Measurements from ENCODE around the gene KIAA0825.

KIAA0825 gene

DNA sequence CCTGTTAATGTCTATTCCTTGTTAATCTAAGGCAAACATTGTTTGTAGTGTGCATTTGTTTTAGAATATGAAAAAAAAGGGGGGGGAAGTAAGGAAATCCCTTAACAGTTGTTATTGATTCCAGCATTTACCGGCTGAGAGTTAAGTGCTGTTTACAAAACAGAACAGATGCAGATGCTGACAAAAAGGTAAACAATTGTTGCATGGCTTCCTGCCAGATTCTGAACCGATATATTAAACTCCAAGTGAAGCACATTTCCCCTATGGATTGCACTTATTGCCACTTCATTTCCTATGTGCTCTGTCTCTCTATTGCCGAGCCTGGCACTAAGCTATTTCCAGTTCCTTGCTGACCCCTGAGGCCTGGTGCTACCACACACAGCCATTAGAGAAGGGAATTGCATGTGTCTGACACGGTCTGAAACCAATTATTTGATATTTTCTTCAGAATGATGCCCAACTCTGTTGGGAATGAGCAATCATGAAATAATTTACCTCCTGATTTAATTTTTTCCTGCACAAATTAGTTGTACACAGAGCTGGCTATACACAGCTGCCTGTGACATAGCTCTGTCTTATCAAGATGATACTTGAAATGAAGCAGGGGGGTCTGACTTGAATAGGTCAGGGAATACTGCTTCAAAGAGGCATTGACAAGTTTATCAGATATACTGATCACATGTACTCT, 109.8 kb downstream of the KIAA0825 start:
- no peak for DNase-seq (ENCODE audit: low spot score)

DNA sequence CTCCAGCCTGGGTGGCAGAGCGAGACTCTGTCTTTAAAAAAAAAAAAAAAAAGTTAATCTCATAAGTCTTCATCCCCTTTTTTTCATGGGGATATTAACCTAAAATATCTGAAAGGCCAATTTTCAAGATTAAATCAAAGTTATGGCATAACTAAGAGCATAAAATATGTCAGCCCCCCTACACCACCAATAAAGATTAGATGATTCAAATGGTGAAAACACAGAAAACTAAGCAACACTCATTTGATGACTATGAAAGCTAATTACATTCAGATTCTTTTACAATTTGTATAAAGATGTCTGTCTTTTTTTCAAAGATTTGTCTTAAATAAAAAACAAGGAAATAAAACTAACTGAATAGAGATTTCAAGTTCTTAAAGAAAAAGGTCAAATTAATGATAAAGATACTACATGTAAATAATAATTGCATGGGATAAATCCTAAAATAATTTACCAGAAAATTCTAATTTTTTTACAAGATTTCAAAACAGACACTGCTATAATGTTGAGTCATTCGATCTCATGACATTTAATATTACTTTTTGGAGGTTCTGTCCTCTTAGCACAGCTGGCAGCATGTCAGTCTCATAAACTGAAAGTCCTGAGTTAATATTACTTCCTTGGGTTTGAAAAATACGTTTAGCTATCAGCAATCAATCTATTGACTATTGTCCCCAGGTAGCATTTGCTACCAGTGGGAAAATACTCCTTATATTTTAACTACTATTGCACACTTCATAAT, 112.9 kb downstream of the KIAA0825 start:
- no peak for DNase-seq (ENCODE audit: low spot score)

DNA sequence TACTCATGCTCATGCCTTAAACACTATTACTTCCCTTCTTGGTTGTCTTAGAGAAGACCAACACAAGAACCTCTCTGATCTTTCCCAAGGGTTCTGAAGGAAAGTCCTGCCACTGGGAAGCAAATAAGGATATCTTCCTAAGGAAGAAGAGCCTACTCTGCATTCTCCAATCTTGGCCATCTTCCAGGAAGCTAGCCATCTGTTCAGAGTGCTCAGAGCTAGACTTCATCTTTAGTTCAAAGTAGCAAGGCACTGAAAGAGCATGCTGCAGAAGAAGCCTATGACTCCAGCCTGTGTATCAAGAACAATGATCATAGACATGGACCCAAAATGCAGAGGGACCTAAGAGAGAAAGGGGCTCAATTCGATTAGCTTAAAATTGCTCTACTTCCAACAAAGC, 114.7 kb downstream of the KIAA0825 start:
- DNase-seq (ENCODE audit: low spot score) = no peak

DNA sequence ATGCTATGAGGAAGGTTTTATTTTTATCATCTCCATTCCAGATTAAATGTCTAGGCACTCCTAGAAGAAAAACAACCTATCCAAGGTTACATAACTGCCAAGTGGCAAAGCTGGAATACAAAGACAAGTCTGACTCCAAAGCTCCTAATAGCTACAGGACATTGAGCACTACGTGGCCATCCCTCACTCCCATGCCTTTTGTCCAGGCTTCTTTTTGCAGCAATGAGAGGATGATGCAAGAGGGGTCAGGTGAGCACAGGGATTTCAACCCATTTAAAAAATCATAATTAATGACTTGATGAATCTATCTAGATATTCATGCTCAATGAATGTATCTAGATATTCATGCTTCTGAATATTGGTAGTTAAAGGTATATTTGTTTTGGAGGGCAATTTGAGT, 117.0 kb downstream of the KIAA0825 start:
- DNase-seq (ENCODE audit: low spot score) = no peak

DNA sequence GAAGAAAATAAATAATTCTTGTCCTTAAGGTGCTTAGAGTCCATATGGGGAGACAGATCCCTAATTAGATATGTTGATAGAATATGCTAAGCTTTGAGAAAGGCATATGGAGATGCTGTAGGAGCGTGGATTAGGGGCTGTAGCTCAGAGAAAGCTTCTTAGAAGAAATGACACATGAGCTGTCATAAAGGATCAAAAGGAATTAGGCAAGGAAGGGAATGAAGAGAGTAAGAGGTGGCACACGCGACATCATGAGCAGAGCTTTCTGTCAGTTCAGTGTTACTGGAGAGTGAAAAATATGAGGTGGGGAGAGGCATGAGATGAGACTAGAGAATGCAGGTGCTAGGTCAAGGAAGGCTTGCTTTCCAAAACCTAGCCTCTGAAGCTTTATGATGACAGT, 118.6 kb downstream of the KIAA0825 start:
- no peak for DNase-seq (ENCODE audit: low spot score)

DNA sequence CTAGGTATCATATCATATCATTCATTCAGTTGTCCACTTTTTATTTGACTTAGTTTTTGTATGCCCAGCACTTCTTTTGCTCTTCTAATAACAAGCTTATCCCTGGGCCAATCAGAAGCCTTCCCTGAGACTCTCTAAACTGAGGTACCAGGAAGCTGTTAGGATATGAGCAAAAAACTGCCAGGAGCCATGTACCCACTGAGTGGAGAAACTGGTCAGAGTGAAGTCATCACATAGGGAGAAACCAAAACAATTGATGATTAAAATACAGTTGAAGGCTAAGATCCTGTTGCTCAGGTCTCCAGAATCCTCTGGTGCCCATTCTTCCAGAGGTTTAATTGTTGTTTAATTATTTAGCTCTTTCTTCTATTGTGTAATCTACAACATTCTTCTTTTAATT, 120.2 kb downstream of the KIAA0825 start:
- DNase-seq (ENCODE audit: low spot score) = no peak

DNA sequence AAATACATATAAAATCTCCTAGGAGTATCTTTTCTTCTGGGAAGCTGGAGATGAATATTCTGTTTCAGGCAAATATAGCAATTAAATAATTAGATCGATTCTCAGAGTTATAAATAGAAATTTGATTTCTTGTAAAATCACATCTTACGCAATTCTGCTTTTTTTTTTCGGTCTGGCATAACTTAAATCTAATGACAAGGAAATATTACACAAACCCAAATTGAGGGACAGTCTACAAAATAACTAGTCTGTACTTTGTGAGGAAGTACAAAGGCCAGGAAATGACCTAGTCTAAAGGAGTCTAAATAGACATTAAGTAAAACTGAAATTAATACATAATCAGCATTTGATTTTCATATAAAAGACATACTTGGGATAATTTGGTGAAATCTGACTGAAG, 133.3 kb downstream of the KIAA0825 start:
- DNase-seq (ENCODE audit: low spot score) = no peak

DNA sequence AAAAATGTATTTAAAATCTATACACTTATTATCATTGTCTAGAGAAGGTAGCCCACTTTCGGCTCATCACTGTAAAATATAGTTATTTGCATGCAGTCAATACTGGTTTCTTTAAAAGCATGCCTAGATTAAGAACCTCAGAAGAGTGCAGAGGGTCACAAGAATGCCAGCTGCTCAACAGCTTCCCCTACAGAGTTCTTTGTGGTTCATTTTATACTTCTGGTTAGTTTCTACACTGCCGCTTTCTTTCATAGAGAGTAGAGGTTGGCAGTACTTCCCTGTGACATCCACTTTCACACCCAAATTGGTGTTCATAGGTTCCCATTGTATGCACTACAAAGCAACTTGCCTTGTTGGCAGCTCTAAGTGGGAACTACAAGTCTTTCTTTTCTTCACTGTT, 137.3 kb downstream of the KIAA0825 start:
- no peak for DNase-seq (ENCODE audit: low spot score)

DNA sequence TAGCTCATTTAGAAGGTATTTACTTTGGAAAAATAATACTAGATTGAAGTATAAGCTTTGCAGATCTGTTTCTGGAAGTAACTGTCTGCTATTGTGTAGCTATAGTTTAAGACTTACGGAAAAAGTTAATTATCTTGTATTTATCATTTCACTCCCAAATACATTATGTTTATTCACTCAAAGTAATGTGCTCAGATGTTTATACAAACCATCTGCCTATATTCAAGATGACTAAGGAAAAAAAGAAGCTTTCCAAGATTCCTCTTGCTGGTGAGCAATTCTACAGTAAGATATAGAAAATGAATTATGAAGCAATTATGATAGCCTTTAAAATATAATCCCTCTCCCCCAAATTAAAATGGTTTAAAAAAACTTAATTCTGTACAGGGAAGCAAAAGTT, 137.9 kb downstream of the KIAA0825 start:
- no peak for DNase-seq (ENCODE audit: low spot score)

DNA sequence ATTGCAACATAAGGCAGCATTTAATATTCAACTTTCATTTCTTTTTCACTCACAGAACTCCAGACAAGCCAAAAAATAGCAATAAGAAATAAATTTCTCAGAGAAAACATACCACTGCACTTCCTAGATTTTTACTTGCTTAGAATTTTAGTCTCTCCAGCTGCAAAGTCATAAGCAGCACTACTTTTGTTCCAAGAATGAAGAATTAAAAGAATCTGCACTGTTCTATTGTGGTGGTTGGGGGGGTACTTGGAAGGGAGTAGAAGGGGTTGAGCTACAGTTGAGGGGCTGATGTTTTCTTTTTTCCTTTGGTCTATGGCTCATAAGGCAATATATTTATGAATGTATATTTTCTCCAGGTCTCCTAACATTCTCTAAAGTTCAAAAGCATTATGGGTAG, 144.5 kb downstream of the KIAA0825 start:
- no peak for DNase-seq (ENCODE audit: low spot score)

DNA sequence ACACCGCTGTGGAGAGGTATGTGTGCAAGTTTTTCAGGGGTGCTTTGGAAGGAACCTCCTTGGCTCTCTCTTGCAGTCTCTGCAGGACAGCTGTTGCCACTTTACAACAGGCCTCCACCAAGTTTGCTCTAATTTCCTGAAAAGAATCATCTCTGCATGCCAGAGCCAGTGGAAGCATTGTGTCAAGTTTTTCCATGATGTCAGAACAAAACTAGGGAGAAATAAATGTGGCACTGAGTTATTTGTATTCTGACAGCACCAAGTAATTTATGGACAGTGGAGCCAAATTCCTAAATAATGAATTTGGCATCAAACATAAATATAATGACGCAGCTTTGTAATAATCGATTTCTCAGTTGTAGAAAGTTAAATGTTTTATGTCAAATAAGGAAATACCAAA, 146.9 kb downstream of the KIAA0825 start:
- no peak for DNase-seq (ENCODE audit: low spot score)

DNA sequence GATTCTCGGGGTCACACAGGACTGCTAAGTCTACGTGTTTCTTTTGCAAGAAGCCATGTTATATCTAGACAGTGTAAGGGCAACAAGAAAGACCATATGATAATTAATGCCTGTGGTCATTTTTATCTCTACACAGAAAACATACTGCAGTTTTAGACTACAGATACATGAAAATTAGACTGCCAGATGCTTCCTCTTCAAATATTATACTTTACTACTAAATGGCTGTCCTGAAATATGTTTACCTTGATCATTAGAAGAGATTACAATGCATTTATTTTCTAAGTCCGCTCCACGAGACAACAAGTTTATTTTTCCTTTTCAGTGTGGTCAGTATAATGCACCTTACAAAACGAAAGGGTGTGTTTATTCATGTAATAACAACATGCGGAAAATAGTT, 147.6 kb downstream of the KIAA0825 start:
- no peak for DNase-seq (ENCODE audit: low spot score)

DNA sequence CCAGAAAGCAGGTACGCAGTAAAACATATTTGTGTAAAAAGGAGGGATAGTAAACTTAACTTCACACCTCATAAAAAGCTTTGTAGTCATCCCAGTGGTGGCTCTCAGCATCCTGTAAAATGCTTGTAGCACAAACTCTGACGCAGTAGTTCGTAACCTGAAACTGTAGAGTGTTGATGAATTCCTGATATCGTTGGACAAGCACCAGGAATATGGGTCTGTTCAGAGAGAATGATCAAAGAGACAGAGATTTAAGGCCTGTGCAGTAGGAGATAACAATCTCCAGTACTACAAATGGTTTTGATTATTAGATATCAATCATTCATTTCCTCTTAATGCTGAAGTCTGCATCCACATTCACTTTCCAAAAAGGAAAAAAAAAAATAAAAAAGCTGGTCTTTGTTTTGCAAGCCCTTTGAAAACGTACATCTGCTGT, 148.5 kb downstream of the KIAA0825 start:
- no peak for DNase-seq (ENCODE audit: low spot score)

DNA sequence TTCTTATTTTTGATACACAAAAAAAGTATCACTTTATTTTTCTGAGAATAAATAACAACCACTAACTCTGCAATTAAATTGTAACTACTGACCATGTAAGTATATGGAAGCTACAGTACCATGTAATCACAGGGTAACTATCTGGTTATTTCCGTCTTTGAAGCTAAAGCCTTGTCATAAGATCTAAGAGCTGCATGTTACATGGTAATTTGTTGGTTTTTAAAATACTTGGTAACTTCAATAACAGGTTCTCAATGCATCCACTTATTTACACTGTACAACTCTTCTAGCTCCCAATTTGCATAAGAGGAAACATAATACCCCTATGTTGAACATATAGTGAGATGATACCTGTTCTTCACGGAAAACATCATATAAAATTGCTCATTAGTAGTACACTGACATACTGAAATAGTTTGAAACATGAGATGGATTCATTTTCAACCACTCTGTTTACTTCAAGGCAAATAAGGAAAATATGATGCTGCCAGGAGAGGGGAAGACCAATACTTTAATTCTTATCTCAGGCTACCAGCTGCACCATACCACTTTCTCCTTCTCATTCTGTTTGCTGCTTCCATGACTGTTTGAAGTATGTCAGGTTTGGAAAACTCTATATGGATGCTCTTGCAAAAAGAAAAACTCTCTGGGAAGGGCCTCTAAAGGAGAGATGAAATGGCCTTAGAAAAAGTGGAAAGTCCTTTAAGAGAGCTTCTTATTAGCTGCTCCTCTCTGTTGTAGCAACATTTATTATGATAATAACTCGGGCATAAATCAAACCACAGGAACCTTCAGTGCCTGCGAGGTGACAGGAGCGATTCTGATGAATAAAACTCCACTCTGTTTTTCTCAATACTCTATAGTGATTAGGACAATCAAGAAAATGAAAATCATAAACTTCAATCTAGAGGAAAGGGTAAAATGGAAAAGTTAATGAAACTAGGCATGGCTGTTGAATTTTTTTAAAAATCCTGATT, 150.2 kb downstream of the KIAA0825 start:
- DNase-seq (ENCODE audit: low spot score) = no peak

DNA sequence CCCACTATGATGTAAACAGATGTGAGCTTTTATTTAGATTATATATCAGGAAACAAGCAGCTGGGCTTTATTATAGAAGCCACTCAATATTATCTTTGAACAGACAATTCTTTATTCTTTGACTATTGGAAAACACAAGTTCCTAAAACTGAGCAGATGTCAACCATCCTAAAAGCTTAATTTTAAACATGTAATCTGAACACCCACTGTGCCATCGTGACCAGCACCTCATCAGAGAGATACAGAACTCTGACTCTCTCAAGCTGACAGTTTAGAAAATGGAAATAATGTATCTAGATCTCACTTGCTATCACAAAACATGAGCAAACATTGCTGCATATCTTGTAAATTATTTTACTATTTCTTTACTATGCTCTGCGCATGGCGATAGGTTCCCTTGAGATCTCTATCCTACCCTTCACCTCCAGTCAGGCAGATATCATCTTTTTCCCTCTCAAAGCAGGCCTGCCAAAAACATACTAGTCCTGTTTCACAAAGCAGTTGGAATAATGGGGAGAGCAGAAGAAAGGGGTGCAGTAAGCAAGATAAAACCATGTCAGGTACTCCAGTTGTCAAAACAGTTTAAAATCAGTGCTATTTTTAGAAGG, 151.0 kb downstream of the KIAA0825 start:
- no peak for DNase-seq (ENCODE audit: low spot score)

DNA sequence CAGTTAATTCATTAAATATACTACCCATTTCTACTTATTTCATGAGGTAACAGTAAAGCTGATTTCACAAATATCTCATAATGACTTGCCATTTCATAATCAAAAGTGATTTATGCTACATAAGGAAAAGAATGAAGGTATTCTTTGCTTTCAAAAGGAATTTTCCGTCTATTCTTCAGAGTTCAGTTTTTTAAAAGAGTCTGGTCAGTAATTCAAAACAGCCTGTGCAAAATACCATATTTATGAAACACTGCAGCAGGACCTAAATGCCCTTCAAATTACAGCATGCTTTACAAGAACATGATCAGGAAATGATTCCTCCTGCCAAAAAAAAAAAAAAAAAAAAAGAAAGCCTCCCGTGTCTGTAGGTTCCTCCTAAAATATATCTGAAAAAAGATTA, 154.7 kb downstream of the KIAA0825 start:
- DNase-seq (ENCODE audit: low spot score) = no peak

DNA sequence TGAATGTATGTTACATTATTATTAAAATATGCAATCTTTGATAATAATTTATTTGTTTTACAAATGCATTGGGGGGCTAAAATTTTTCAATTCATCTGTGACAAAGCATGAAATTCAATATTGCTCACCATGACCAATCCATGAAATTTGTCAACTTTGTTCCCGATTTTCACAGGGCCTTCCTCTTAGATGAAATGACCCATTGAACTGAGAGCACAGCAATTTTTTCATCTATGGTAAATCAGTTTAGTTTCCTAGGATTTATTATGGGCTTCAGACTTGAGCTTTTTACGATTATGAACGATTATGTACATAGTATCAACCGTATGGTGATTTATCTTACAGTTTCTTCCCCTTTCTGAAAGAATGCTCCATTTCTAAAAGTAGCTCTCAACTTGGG, 157.3 kb downstream of the KIAA0825 start:
- no peak for DNase-seq (ENCODE audit: low spot score)

DNA sequence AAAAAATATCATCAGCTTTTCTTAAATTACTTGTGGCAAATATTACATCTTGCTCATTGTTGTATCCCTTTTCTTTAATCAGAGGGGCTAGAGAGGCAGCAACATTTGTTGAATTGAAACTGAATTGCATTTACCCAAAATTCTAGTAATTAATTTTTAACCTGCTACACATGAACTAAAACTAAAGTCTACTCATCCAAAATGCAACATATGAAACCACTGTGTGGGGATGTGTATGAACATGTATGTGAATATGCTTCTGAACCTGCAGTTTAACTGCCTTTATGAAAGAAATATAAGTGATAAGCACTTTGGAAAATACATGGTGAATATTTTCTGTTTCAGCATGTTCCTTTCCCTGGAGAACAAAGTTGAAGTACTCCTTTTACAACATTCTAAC, 158.5 kb downstream of the KIAA0825 start:
- no peak for DNase-seq (ENCODE audit: low spot score)

DNA sequence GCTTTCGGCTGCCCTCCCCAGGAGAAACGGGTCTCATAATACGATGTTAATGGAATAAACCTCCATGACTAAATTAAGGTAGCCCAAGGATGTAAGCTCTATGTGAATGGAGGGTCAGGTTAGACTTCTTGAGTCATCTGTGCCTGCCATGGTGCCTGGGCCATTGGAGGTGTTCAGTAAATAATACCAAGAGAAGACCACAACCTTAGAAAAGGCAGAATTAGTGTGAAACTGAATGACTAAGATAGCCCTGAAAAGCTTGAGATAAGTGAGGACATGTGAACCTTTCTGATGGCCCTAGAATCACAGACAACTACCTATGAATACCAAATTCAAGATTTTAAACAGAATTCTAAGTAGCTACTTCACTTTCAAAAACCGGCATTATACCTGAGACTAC, 160.6 kb downstream of the KIAA0825 start:
- DNase-seq (ENCODE audit: low spot score) = no peak

DNA sequence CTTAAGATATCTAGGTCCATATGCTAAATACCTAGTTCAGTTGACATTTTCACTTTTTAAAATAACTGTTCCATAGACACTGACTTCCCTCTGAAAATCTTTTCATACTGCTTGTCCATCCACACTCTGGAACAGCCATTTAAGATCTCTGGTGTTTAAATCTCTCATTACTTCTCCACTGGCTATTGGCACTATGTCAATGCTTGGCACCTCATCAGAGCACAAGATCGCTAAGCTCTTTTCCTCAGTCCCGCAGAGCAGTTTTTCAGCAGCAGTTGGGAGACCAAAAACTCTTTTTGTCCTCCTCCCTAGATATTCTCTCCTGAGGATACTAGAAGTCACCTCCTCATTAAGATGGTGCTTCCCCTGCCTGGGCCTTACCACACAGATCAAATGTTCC, 172.7 kb downstream of the KIAA0825 start:
- no peak for DNase-seq (ENCODE audit: low spot score)

DNA sequence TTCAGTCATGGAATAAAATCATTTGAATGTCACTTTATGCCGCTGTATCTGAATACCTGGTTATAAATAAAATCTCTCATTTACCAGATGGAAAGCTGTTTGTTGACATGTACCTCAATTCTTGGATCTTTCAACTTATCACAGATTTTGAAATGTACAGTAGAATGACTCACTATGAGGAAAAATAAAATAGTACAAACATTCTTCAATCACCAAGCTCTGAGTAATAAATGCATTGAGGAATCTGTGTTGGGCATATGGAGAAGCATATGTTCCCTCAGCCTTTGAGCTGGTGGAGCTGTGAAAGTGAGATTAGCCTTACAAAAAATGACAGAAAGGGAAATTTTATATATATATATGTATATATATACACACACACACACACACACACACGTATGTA, 175.4 kb downstream of the KIAA0825 start:
- no peak for DNase-seq (ENCODE audit: low spot score)

DNA sequence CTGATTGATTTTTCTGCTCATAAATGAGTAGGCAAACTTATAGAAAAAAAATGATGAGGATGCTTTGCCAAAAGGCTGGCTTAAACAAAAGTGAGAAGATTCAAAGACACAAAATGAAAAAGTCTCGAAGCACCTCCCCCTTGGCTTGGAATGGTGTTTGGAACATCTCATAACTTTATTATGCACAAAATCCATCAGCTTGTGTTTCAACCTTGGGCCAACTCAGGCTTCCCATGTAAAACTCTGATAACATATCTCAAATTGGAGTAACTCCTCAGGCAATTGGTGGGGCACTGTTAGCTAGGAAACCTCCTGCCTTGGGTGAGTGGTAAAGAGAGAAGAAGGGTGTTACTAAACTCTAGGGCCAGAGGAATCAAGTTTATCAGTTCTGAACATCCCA, 176.3 kb downstream of the KIAA0825 start:
- no peak for DNase-seq (ENCODE audit: low spot score)

All from HuH-7.5 (cell line).